Measurements from ENCODE around the gene RANBP10. TPM values are rescaled to one million over a fixed set of nuclear protein-coding genes. Genes with fewer than 3 reads are reported as not detected.

Gene RANBP10
- 10 to 100 TPM; 18.4 to 21.0 TPM for total RNA-seq

DNA sequence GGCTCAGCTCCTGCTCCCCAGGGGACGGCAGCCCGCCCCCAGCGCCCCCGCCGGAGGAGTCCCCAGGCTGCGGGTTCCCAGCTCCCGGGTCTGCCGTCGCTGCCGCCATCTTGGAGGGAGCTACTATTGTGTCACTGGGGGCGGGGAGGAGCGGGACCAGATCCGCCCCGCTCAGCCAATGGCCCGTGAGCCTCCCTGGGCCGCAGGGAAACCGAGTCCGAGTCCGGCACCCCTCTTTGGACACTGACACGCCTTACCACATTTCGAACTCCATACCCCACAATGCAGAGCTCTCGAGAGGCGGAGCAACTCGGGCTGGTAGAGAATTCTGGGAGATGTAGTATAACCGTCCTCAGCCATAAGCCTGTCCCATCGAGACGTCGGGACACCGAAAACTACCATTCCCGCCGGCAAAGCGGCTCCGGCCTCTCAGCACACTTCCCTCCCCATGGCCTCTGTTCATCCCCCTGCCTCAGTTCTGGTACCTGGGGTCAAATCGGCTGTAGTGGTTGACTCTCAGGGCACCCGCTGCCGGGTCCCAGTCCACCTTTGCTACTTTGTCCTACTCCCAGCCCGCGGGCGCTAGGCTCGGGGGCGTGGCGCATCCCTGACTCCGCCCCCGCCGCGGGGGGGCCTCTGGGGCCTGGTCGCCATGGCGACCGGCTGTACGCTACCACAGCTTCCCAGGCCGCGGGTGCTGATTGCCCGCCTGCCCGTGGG is at the start of gene RANBP10, which contains the start of gene TSNAXIP1:
Gene RANBP10, minus strand, starts transcription at position 133 of the 720 bp plus-strand sequence. Its CDS starts 24 bp downstream, at position 109.
Gene TSNAXIP1, plus strand, starts transcription at position 462 of the 720 bp plus-strand sequence. CDS start 261 bp downstream, outside the sequence.
- Mint-ChIP-seq H3K36me3 (ENCODE audit: low read depth) (peaks cover 41% of the 10 kb centered on the region), H3K4me3 (peak within 1 kb of the TSS; percentile 77), H3K27me3 (no peaks in the 10 kb centered on the region), H3K27ac (peak within 1 kb of the TSS; percentile 57), H3K9me3 (no peaks in the 10 kb centered on the region), H3K4me1 (peaks cover 18% of the 10 kb centered on the region)
- peak; percentile 96 for ATAC-seq (replicated peaks)

DNA sequence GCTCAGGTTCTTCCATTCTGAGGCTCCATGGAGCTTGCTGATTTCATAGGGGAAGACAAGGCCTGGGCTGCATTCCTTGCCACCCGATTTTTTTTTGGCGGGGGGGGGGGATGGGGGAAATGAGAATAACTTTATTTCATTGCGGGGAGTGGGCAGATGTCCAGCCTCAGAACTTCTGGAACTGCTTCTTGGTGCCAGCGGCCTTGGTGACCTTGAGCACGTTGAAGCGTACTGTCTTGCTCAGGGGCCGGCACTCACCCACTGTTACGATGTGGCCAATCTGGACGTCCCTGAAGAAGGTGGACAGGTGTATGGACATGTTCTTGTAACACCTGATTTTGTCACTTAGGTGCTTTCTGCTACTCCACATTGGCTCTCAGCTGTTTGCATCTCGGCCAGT is 49.4 kb upstream of the RANBP10 start:
- no peak for ATAC-seq (replicated peaks)
- H3K9me3 Mint-ChIP-seq: no peaks in the 10 kb centered on the region
- no peak overlapping the region for H3K4me3 Mint-ChIP-seq
- H3K4me1 Mint-ChIP-seq: peaks cover 18% of the 10 kb centered on the region
- peaks cover 33% of the 10 kb centered on the region for H3K36me3 Mint-ChIP-seq (ENCODE audit: low read depth)
- H3K27me3 Mint-ChIP-seq: no peaks in the 10 kb centered on the region
- H3K27ac Mint-ChIP-seq: peak overlapping the region; percentile 79

DNA sequence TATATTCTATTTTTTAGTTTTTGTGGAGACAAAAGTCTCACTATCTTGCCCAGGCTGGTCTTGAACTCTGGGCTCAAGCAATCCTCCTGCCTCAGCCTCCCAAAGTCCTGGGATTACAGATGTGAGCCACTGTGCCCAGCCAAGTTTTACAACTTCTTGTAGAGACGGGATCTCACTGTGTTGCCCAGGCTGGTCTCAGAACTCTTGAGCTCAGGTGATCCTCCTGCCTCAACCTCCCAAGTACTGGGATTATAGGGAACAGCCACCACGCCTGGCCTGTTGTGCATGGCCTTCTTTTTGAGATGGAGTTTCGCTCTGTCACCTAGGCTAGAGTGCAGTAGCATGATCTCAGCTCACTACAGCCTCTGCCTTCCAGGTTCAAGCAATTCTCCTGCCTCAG is 47.3 kb upstream of the RANBP10 start:
- H3K27ac Mint-ChIP-seq: peak overlapping the region; percentile 79
- no peak overlapping the region for H3K4me3 Mint-ChIP-seq
- no peaks in the 10 kb centered on the region for H3K27me3 Mint-ChIP-seq
- no peak for ATAC-seq (replicated peaks)
- H3K4me1 Mint-ChIP-seq: peaks cover 18% of the 10 kb centered on the region
- H3K9me3 Mint-ChIP-seq: no peaks in the 10 kb centered on the region
- H3K36me3 Mint-ChIP-seq (ENCODE audit: low read depth): peaks cover 29% of the 10 kb centered on the region

DNA sequence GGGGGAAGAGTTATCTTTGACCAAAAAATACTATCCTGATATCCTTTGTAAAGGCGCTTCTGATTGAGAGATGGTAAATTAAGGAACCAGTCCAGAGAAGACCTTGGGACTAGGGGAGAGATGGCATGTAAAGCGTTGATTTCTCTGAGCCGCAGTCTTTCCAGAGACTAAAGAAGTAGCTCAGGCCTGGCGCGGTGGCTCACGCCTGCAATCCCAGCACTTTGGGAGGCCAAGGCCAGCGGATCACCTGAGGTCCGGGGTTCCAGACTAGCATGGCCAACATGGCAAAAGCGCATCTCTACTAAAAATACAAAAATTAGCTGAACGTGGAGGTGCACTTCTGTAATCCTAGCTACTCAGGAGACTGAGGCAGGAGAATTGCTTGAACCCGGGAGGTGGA is 41.8 kb upstream of the RANBP10 start:
- peak overlapping the region; percentile 89 for H3K27ac Mint-ChIP-seq
- H3K27me3 Mint-ChIP-seq: no peaks in the 10 kb centered on the region
- ATAC-seq (replicated peaks): no peak
- peaks cover 9% of the 10 kb centered on the region for H3K4me1 Mint-ChIP-seq
- no peaks in the 10 kb centered on the region for H3K9me3 Mint-ChIP-seq
- peak overlapping the region; percentile 88 for H3K4me3 Mint-ChIP-seq
- H3K36me3 Mint-ChIP-seq (ENCODE audit: low read depth): peaks cover 37% of the 10 kb centered on the region

DNA sequence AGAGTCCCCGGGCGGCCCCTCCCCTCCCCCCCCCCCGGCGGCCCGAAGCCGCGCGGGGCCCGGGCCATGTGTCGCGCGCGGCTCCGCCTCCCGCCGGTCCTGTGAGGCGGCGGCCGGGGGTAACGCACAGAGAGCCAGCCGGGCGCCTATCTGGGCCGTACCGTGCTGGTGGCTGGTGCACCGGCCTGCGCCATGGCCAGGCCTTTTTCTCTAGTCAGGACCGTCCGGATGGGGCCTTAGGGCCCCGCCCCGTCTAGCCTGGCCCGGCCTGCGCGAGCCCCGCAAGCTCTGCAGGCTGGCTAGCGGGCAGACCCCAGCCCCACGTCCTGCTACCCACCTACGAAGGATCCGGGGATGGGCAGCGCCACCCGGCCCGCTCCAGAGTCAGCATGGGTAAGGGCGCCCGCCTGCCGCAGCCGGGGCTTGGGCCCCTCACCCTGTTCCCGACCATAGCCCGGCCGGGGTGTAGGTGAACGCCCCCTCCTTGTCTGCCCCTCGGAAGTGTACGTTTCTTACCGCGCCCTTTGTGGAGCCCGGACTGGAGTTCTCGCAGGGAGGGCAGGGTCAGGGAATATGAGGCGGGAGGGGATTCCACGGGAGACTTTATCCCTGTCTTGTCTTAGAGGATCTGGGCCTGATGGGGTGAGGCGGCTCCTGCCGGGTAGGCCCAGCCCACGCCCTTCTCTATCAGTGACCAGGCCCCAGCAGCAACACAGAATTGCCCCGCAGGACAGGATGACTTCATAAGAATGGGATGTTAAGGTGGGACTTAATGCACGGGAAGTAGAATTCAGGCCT is 40.9 kb upstream of the RANBP10 start, which contains the start of gene CENPT:
Gene CENPT, minus strand, starts transcription at position 630 of the 798 bp plus-strand sequence. CDS start 13,834 bp downstream, outside the sequence.
- peaks cover 9% of the 10 kb centered on the region for H3K4me1 Mint-ChIP-seq
- peaks cover 43% of the 10 kb centered on the region for H3K36me3 Mint-ChIP-seq (ENCODE audit: low read depth)
- peak within 1 kb of the TSS; percentile 91 for H3K27ac Mint-ChIP-seq
- H3K4me3 Mint-ChIP-seq: peak within 1 kb of the TSS; percentile 88
- H3K9me3 Mint-ChIP-seq: no peaks in the 10 kb centered on the region
- no peaks in the 10 kb centered on the region for H3K27me3 Mint-ChIP-seq
- peak; percentile 57 for ATAC-seq (replicated peaks)

DNA sequence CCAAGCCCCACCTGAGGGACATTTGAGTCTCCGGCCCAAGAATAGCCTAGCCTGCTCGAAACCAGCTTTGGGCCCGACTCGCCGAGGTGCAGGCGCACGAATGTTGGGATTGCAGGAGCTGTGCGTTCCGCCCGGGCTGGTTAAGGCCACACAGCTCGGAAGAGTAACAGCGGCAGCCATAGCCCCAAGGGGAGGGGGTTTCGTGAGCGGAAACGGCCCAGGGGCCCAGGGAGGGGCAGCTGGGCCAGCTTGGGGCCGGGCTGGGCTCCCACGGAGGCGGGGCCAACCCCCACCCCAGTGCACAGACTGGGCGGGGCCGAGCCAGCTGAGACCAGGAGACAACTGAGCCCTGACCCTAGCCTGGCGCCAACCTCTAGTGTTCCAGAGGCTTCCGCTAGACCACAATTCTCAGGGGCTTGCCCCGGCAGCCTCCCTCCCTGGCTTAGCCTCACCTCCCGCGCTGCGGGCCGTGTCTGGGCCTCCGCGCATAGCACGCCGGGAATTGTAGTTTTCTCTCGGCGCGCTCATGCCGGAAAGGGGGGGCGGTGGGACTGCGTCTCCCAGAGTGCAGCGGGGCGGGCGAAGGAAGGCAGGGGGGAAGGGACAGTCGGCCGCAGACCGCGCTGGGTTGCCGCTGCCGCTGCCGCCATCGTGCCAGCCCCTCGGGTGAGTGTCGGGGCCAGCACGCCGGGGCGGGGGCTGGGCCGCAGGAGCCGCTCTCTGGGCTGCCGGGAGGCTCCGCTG is 40.1 kb upstream of the RANBP10 start, which contains the start of gene NUTF2:
Gene NUTF2, plus strand, starts transcription at position 614 of the 744 bp plus-strand sequence. CDS start 18,198 bp downstream, outside the sequence.
- Mint-ChIP-seq H3K9me3 (no peaks in the 10 kb centered on the region), H3K4me3 (peak within 1 kb of the TSS; percentile 88), H3K4me1 (peaks cover 12% of the 10 kb centered on the region), H3K27me3 (no peaks in the 10 kb centered on the region), H3K36me3 (ENCODE audit: low read depth) (peaks cover 43% of the 10 kb centered on the region), H3K27ac (peak within 1 kb of the TSS; percentile 91)
- peak; percentile 78 for ATAC-seq (replicated peaks)

DNA sequence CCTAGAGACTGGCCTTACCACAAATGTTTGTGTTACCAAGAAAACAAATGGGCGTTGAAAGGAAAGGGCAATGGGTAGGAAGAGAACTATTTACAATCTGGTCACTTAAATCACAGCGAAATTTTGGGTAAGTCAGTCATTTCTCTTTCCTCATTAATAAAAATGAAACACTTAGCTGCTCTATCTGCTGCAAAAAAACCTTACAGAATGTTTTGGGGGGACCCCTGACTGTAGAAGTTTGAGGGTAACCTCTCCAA is 39.6 kb upstream of the RANBP10 start:
- H3K9me3 Mint-ChIP-seq: no peaks in the 10 kb centered on the region
- no peaks in the 10 kb centered on the region for H3K27me3 Mint-ChIP-seq
- peaks cover 15% of the 10 kb centered on the region for H3K4me1 Mint-ChIP-seq
- ATAC-seq (replicated peaks): no peak
- peaks cover 43% of the 10 kb centered on the region for H3K36me3 Mint-ChIP-seq (ENCODE audit: low read depth)
- H3K27ac Mint-ChIP-seq: peak overlapping the region; percentile 91
- H3K4me3 Mint-ChIP-seq: peak overlapping the region; percentile 88

DNA sequence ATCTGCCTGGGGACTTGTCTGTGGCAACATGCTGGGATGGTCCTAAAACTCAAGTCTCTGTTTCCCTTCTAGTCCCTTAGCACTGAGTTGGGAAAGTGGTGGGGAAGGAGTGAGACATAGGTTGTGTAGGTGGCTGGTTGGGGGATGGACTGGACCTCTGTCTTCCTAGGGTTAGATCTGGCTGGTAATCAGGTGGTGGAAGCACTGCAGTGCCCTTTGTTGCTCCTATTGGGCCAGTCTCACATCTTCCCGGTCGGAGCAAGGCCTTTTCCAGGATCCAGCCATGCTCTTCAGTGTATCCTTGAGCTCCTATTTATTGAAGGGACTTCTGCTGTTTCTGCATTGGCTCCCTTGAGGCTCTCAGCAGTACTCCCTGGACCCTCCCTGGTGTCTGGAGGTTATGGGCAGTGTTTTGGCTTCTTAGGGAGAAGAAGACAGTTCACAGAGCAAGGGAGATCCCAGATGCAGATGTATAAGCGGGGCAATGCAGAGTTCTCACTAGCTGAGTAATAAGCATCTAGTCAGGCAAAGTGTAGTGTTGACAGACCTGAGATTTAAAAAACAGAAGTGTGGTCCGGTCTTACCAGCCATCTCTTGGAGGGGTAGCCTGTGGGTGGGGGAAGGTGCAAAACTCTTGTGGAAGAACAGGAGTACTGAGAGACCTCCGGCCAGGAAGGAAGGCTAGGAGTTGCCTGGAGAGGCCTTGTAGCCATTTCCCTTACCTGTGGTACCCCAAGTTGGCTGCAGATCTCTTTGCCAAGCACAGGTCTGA is 39.1 kb upstream of the RANBP10 start:
- Mint-ChIP-seq H3K27me3 (no peaks in the 10 kb centered on the region), H3K4me1 (peaks cover 15% of the 10 kb centered on the region), H3K27ac (peak overlapping the region; percentile 91), H3K36me3 (ENCODE audit: low read depth) (peaks cover 42% of the 10 kb centered on the region), H3K4me3 (peak overlapping the region; percentile 88), H3K9me3 (no peaks in the 10 kb centered on the region)
- no peak for ATAC-seq (replicated peaks)

DNA sequence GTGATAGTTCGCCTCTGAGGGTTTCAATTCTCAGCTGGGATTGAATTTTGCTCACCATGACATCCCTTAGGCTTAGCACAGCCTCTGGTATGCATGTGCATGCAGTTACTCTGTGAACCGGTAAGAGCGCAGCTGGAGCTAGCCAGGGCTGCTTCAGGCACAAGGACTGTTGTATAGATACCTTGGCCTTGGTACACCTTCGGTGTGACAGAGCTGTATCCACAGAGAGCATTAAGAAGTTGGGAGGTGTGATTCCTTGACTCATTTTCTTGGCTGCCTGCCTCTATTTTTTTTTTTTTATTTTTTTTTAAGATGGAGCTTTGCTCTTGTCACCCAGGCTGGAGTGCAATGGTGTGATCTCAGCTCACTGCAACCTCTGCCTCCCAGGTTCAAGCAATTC is 38.1 kb upstream of the RANBP10 start:
- ATAC-seq (replicated peaks): no peak
- peak overlapping the region; percentile 88 for H3K4me3 Mint-ChIP-seq
- H3K27ac Mint-ChIP-seq: no peak overlapping the region
- peaks cover 15% of the 10 kb centered on the region for H3K4me1 Mint-ChIP-seq
- H3K27me3 Mint-ChIP-seq: no peaks in the 10 kb centered on the region
- H3K9me3 Mint-ChIP-seq: no peaks in the 10 kb centered on the region
- peaks cover 33% of the 10 kb centered on the region for H3K36me3 Mint-ChIP-seq (ENCODE audit: low read depth)

DNA sequence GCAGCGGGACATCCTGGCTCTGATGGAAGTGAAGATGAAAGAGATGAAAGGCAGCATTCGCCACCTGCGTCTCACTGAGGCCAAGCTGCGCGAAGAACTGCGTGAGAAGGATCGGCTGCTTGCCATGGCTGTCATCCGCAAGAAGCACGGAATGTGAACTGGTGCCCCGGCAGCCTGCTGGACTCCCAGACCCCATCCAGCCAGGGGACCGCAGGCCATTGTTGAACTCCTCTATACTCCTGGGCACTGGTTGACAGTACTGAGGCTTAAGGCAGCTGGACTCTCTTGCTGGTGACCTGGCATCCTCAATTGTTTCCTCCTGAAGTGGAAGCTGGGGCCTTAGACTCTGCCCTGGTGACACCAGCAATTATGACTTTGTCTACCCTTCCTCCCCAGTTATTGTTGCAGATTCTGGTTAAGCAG is 37.0 kb upstream of the RANBP10 start:
- Mint-ChIP-seq H3K36me3 (ENCODE audit: low read depth) (peaks cover 33% of the 10 kb centered on the region), H3K9me3 (no peaks in the 10 kb centered on the region), H3K27me3 (no peaks in the 10 kb centered on the region), H3K27ac (peak overlapping the region; percentile 86), H3K4me1 (peaks cover 15% of the 10 kb centered on the region), H3K4me3 (peak overlapping the region; percentile 88)
- ATAC-seq (replicated peaks): no peak

DNA sequence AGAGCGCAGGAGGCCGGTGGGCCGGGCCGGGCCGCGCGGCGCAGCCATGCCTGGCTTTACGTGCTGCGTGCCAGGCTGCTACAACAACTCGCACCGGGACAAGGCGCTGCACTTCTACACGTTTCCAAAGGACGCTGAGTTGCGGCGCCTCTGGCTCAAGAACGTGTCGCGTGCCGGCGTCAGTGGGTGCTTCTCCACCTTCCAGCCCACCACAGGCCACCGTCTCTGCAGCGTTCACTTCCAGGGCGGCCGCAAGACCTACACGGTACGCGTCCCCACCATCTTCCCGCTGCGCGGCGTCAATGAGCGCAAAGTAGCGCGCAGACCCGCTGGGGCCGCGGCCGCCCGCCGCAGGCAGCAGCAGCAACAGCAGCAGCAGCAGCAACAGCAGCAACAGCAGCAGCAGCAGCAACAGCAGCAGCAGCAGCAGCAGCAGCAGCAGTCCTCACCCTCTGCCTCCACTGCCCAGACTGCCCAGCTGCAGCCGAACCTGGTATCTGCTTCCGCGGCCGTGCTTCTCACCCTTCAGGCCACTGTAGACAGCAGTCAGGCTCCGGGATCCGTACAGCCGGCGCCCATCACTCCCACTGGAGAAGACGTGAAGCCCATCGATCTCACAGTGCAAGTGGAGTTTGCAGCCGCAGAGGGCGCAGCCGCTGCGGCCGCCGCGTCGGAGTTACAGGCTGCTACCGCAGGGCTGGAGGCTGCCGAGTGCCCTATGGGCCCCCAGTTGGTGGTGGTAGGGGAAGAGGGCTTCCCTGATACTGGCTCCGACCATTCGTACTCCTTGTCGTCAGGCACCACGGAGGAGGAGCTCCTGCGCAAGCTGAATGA is 36.4 kb upstream of the RANBP10 start:
- peak overlapping the region; percentile 86 for H3K27ac Mint-ChIP-seq
- H3K4me1 Mint-ChIP-seq: peaks cover 15% of the 10 kb centered on the region
- no peaks in the 10 kb centered on the region for H3K9me3 Mint-ChIP-seq
- H3K27me3 Mint-ChIP-seq: no peaks in the 10 kb centered on the region
- ATAC-seq (replicated peaks): peak; percentile 22
- H3K36me3 Mint-ChIP-seq (ENCODE audit: low read depth): peaks cover 30% of the 10 kb centered on the region
- H3K4me3 Mint-ChIP-seq: peak overlapping the region; percentile 88

DNA sequence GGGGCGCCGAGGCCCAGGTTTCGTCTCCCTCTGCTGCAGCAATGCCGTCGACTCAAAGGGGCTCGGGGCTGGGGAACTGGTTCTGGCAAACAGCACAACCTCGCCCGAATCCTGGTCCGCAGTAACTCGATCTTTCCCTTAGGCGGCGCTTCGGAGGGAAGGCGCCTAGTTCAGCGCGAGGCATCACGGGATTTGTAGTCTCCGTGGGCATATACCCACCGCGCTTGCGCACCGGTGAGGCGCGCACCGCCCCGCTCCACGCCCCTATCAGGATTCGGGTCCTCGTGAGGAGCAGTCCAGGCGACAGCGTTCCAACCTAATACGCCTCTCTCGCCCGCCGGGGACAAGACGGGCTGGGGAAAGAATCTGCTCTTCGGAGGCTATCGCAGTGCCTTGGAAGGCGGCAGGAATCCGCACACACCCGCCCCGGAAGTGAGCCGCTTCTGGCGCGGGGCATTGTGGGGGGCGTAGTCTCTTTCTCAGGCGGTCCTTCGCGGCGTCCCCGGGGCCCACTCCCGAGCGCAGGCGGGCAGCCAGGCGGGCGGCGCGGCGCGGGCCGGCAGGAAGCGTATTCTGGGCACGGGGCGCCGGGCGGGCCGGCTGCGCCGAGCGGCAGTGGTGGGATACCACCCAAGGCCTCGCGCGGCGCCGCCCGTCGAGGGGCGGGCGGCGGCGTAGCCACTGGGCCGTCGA is 35.6 kb upstream of the RANBP10 start, which contains the start of gene THAP11:
Gene THAP11, plus strand, starts transcription at position 505 of the 693 bp plus-strand sequence. CDS start 235 bp downstream, outside the sequence.
- no peaks in the 10 kb centered on the region for H3K27me3 Mint-ChIP-seq
- peak within 1 kb of the TSS; percentile 88 for H3K4me3 Mint-ChIP-seq
- peak; percentile 60 for ATAC-seq (replicated peaks)
- no peaks in the 10 kb centered on the region for H3K9me3 Mint-ChIP-seq
- peak within 1 kb of the TSS; percentile 86 for H3K27ac Mint-ChIP-seq
- peaks cover 27% of the 10 kb centered on the region for H3K36me3 Mint-ChIP-seq (ENCODE audit: low read depth)
- peaks cover 15% of the 10 kb centered on the region for H3K4me1 Mint-ChIP-seq

All from activated T-helper 17 cell treated with anti-CD3 and anti-CD28 coated beads, Interleukin-2, amount 50 U/mL, for 72 hours (primary cell).